Omental fat pad (tissue), 4 donors: Measurements from ENCODE around the gene SS18. TPM values are rescaled to one million over a fixed set of nuclear protein-coding genes. Genes with fewer than 3 reads are reported as not detected.
"Not testable (repeated sequence)": the region's sequence is repeated elsewhere in the genome, so short reads cannot be mapped to it uniquely, and the experiment has no call there.

Experiments
- ATAC-seq: fragments of 150-250 bp; one replicate; pipeline ENCODE4 v1.9.1; 2016; ENCODE audit warnings: mild to moderate bottlenecking, moderate library complexity; ENCODE audit not compliant: low FRiP score
- DNase-seq: peaks from one replicate; pipeline ENCODE4 v3.0.0-alpha.2; 2019; ENCODE audit warnings: low spot score
- total RNA-seq, 4 donors: library from RNA; depleted of rRNA; stranded (reverse); fragments of >200 nt; gene quantifications; one replicate each; pipeline ENCODE4 v1.1.0, GENCODE V29; 2016
- TF ChIP-seq, protein P1 (sequence below), 3 donors: fragments of 450-650 bp; IDR thresholded peaks; one replicate each; pipeline ENCODE4 v1.5.1; 2016 to 2017; ENCODE audit warnings: antibody characterized with exemption in 3 of 3, mild to moderate bottlenecking in 3 of 3, moderate library complexity in 2 of 3

SS18 gene, protein sequence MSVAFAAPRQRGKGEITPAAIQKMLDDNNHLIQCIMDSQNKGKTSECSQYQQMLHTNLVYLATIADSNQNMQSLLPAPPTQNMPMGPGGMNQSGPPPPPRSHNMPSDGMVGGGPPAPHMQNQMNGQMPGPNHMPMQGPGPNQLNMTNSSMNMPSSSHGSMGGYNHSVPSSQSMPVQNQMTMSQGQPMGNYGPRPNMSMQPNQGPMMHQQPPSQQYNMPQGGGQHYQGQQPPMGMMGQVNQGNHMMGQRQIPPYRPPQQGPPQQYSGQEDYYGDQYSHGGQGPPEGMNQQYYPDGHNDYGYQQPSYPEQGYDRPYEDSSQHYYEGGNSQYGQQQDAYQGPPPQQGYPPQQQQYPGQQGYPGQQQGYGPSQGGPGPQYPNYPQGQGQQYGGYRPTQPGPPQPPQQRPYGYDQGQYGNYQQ
- 100 to 1,000 TPM in 3 of 4 donors, 10 to 100 TPM in 1; 93.3 to 125 (median 107) TPM for total RNA-seq

DNA sequence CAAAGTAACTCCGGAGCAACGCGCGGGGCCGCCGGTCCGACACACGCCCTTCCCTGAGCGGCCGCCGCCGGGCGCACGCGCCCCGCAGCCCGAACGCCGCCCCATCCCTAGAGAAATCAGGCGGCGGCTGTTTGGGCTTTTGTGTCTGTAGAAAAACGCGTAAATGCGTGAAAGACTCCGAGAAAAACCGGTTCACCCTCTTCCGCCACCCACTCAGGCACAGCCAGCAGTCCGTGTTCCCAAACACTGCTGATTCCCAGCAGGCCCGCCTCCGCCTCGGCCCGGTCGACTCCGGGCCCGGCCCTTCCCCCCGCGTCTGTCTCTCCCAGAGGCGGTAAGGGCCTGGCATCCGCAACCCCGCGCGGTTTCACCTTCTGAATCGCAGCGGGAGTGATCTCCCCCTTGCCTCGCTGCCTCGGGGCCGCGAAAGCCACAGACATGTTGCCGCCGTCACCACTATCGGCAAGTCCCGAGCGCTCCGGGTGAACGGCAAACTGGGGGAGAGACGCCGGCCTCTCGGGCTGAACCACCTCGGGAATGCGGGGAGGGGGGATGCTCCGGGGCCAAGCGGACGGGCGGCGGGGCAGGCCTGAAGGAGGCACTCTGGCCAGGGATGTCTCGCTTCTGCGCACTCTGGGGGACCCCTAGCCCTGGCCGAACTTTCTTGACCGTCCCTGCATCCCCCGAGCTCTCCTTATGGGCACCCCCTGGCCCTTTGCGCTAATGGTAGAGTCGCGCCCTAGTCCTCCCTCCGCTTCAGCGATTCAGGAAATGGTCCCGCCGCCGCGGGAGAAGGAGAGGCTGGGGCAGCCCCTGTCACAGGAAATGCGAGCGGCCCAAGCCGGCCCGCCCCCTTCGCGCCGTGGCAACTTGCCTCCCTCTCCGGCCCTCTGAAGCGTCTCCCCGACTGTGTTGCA lies at the start of gene SS18:
Gene SS18 (minus strand): TSS at position 484 of the 917 bp plus-strand sequence. CDS start 44 bp downstream, at position 440.
- DNase-seq (peak; percentile 51), ATAC-seq (peak; percentile 96)
- TF ChIP-seq, protein P1, sequence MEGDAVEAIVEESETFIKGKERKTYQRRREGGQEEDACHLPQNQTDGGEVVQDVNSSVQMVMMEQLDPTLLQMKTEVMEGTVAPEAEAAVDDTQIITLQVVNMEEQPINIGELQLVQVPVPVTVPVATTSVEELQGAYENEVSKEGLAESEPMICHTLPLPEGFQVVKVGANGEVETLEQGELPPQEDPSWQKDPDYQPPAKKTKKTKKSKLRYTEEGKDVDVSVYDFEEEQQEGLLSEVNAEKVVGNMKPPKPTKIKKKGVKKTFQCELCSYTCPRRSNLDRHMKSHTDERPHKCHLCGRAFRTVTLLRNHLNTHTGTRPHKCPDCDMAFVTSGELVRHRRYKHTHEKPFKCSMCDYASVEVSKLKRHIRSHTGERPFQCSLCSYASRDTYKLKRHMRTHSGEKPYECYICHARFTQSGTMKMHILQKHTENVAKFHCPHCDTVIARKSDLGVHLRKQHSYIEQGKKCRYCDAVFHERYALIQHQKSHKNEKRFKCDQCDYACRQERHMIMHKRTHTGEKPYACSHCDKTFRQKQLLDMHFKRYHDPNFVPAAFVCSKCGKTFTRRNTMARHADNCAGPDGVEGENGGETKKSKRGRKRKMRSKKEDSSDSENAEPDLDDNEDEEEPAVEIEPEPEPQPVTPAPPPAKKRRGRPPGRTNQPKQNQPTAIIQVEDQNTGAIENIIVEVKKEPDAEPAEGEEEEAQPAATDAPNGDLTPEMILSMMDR (IDR thresholded peaks at IDR 0.05) = no peak

DNA sequence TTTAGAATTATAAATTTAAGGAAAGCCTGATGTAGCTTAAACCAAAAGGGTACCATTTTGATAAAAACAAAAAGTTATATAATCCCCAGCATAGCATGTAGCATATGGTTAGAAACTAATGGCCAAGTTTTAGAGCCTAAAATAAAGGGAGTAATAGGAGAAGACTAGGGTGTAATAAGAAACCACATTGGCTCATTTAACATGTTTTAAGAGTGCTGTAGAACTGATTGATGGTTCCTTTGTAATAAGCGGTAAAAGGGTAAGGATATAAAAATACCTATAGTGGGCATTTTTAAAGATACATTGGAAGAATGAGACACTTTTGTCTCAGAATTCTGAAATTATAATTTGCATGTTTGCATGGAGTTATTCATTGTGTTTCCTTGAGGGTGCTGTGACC lies 45.1 kb upstream of the SS18 start:
- ATAC-seq = no peak
- DNase-seq = no peak
- TF ChIP-seq, protein P1 (IDR thresholded peaks at IDR 0.05) = no peak

DNA sequence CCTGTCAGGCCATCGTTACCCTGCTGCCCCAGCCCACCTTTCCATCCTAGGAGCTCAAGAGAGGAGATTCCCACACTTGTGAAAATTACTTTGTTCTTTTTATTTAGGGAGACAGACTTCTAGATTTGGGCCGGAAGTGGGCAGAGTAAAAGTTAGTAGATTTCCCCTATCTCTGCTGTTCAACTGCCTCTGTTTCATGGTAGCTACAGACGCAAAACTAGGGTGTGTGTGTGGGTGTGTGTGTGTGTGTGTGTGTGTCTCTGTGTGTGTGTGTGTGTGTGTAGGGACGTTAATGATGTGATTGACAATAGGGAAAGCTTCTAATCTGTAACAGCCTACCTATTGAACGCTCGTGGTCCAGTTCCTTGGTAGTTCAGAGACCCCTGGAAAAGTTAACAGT lies 43.7 kb upstream of the SS18 start:
- ATAC-seq (no peak), DNase-seq (no peak)
- TF ChIP-seq, protein P1 (IDR thresholded peaks at IDR 0.05) = no peak

DNA sequence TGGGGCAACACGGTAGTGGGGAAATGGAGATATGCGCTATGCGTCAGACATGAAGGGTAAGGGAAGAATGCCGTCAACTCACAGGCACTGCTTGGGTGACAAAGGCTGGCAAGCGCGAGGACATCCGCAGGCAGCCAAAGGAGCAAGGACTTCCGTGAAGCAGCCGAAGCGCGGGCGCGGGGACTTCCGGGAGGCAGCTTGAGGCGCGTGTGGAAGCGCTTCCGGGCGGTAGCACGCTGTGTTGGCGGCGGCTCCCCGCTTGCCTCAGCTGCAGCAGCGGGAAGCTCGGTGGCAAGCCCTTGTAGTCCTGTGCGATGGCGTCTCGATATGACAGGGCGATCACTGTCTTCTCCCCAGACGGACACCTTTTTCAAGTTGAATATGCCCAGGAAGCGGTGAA lies 43.2 kb upstream of the SS18 start, which contains the start of gene PSMA8:
Gene PSMA8 (plus strand): TSS at position 218 of the 400 bp plus-strand sequence. CDS start 97 bp downstream, at position 315.
- TF ChIP-seq, protein P1 (IDR thresholded peaks at IDR 0.05) = no peak
- DNase-seq (no peak), ATAC-seq (no peak)

DNA sequence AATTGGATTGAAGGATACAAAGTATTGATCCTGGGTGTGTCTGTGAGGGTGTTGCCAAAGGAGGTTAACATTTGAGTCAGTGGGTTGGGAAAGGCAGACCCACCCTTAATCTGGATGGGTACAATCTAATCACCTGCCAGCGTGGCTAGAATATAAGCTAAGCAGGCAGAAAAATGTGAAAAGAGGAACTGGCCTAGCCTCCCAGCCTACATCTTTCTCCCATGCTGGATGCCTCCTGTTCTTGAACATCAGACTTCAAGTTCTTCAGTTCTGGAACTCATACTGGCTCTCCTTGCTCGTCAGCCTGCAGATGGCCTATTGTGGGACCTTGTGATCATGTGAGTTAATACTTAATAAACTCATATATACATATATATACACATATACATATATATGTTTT lies 37.8 kb upstream of the SS18 start:
- not testable (repeated sequence) for ATAC-seq, DNase-seq

DNA sequence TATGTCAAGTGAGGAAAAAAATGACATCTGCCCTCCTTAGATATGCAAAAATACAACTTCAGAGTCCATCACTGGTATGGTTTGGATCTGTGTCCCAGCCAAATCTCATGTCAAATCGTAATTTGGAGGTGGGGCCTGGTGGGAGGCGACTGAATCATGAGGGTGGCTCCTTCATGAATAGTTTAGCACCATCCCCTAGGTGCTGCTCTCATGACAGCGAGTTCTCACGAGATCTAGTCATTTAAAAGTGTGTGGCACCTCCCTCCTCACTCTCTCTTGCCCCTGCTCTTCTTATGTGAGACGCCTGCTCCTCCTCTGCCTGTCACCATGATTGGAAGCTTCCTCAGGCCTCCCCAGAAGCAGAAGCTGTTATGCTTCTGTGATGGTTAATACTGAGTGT lies 37.4 kb upstream of the SS18 start:
- TF ChIP-seq, protein P1 (IDR thresholded peaks at IDR 0.05) = no peak

DNA sequence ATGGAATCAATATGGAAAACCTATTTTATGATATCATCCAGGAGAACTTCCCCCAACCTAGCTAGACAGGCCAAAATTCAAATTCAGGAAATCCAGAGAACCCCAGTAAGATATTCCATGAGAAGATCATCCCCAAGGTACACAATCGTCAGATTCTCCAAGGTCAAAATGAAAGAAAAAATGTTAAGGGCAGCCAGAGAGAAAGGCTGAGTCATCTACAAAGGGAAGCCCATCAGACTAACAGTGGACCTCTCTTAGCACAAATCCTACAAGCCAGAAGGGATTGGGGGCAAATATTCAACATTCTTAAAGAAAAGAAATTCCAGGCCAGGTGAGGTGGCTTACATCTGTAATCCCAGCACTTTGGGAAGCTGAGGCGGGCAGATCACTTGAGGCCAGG lies 31.6 kb upstream of the SS18 start:
- not testable (repeated sequence) for DNase-seq, ATAC-seq

More for the DNA sequence above, 37.4 kb upstream of the SS18 start:
- no peak for DNase-seq
- ATAC-seq = no peak
